VCaP (cell line): Measurements from ENCODE around the gene UGCG.
"Not testable (repeated sequence)": the region's sequence is repeated elsewhere in the genome, so short reads cannot be mapped to it uniquely, and the experiment has no call there.

ENCODE experiments used
- H3K27ac ChIP-seq: fragments of 450-650 bp; 2 replicates; pipeline ENCODE4 v1.5.1; 2017
- CTCF ChIP-seq: fragments of 450-650 bp; conservative IDR thresholded peaks from 2 replicates; pipeline ENCODE4 v1.5.1; 2017; ENCODE audit warnings: mild to moderate bottlenecking, moderate library complexity

Gene UGCG

GRCh38 chr9:111902391-111903139 is 6.0 kb downstream of the UGCG start:
- H3K27ac ChIP-seq = no peak overlapping the region
- TF ChIP-seq CTCF = no peak

- not testable (repeated sequence) for H3K27ac ChIP-seq
Observed at GRCh38 chr9:111903535-111903934, 6.9 kb downstream of the UGCG start.

- H3K27ac ChIP-seq = no peak overlapping the region
- no peak for TF ChIP-seq CTCF
Observed at GRCh38 chr9:111904026-111904425, 7.4 kb downstream of the UGCG start.

GRCh38 chr9:111904891-111905291 is 8.3 kb downstream of the UGCG start:
- no peak overlapping the region for H3K27ac ChIP-seq
- no peak for TF ChIP-seq CTCF

- TF ChIP-seq CTCF = no peak
- no peak overlapping the region for H3K27ac ChIP-seq
Observed at GRCh38 chr9:111907147-111907546, 10.5 kb downstream of the UGCG start.

GRCh38 chr9:111909444-111909843 is 12.8 kb downstream of the UGCG start:
- no peak overlapping the region for H3K27ac ChIP-seq
- no peak for TF ChIP-seq CTCF

- H3K27ac ChIP-seq = no peak overlapping the region
Observed at GRCh38 chr9:111910428-111910827, 13.8 kb downstream of the UGCG start.

More at GRCh38 chr9:111910428-111910827, 13.8 kb downstream of the UGCG start:
- no peak for TF ChIP-seq CTCF
